ENCODE data around the gene WIPF3.

Gene WIPF3

DNA sequence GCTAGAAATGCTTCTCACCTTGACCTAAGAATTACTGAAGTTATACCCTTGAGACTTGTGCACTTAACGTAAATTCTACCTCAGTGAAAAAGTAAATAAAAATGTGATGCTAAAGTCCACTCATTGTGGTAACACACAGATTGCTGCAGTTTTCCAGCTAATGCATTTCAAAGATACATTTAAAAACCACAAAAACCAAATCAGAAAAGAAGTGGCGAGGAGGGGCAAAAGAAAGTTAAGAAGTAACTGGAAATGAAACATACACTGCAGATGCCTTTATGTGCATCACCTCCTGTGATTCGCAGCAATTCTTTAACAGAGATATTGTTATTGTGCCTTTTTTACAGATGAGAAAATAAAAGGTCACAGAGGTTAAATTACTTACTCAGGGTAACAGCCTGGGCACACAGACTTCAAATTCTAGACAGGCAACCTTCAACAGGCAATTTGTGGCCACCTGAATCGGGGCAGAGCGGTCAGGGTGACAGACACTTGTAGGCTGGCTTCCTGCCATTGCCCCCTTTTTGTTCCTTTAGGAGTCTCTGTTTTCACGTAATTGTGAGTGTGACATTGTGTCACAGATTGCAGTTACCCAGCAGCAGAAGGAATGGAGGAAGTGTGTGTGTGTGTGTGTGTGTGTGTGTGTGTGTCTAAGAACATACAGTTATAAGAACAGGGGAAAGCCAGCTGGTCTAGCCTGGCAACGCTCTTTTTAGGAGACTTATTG, 1.9 kb downstream of the WIPF3 start:
- DNase-seq (ENCODE audit: low read depth in 2 of 2), result no peak

DNA sequence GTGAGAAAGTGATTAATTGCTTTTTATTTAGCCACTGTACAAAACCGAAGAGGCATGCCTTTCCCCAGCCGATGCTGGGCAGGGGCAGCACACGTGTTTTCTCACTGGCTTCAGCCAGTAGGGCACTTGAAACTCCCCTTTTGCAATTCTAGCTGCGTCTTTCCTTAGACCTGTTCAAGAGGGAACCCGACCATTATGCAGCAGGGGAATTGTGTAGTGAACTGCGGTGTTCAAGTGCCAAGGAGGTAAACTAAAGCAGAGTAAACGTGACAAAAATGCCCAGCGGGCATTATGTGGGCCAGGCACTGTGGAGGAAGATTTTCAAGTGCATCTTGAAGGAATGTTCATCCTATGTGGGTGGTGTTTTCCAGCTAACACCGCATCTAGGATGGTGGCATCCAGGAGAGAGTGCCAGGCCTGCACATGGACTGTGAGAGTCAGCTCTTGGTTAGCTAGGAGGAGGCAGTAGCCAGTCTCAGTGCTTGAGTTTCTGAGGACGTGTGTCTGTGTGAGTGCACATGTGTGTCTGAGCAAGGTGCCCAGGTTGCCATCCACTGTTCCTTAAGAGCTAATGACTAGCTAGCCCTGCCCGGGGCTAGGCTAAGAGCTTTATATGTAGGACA, 3.3 kb downstream of the WIPF3 start:
- no peak for DNase-seq (ENCODE audit: low read depth in 2 of 2)

DNA sequence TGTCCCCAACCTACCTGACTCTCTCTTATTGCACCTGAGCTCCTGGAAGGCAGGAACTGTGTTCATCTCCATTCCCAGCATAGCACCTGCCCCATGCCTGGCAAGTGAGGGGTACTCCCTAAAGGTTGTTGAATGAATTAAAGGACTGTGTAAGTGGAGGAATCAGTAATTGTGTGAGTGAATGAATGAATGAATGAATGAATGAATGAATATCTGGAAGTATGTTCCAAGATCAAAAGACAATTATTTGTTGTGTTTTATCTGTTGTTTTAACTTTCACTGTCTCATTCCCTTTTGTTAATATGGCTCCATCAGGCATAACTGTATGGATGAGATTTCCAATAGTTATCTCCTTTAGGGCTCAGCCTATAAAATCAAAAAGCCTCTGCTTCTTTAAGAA, 4.0 kb downstream of the WIPF3 start:
- no peak for DNase-seq (ENCODE audit: low read depth in 2 of 2)

DNA sequence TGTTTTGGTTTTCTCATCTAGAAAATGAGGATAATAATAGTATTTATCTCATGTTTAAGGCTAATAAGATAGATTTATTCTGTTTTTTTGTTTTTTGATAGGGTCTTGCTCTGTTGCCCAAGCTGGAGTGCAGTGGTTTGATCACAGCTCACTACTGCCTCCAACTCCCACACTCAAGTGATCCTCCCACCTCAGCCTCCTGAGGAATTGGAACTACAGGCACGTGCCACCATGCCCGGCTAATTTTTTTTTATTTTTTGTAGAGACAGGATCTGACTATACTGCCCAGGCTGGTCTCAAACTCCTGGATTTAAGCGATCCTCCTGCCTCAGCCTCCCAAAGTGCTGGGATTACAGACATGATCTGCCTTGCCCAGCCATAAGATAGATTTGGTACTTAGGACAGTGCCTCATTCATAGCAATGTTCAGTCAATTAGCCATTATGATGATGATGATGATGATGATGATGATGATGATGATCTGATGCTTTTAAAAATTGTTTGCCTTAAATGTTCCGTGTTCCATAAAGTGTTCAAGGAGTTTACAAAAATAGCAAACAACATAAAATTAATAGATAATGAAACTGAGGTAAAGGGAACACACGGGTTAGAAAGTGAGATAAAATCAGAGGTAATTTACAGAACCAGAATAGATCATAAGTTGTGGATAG, 4.6 kb downstream of the WIPF3 start:
- no peak for DNase-seq (ENCODE audit: low read depth in 2 of 2)

DNA sequence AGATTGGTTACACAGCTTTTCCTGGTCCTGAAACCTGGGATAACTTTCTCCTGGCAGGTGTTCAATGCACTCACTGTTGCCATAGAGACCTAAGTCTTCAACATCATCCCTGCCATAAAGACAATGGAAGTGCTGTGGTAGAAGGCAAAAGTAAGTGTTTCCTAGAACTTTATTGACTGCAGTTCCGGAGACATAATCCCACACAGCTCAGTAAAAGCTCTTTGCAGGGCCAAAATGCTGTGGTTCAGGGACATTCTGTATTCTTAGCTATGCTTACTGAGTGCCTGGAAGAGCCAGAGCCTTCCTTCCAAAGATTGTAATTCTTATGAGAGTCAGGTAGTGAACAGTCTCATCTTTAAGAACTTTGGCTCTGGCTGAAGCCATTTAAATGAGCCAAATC, 5.3 kb downstream of the WIPF3 start:
- no peak for DNase-seq (ENCODE audit: low read depth in 2 of 2)

DNA sequence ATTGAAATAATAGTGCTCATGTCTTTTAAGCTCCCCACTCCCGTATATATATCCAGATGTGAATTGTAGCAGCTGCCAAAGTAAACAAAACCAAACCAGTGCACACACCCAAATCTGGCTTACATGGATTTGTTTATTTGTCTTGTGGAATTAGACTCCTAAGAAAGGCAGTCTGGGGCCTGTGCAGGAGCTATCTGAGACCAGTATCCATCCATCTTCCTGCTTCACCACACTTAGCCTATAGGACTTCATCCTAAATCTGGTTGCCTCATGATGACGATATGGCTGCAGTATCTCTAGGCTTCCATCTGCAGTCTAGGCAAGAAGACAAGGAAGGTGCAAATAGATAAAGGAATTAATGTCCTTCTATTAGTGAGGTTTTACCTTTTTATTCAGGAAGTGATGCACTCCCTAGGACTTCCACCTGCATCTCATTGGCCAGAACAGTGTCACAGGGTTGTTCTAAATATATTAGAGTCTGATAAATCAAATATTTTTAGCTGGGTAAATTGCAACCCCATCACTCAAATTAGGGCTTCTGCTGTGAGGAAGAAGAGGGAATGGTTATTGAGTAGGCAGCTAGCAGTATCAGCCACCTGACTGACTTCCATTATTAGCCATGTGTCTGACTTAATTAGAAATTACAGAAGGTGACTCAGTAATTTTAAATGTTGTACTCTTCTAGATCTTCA, 6.0 kb downstream of the WIPF3 start:
- no peak for DNase-seq (ENCODE audit: low read depth in 2 of 2)

DNA sequence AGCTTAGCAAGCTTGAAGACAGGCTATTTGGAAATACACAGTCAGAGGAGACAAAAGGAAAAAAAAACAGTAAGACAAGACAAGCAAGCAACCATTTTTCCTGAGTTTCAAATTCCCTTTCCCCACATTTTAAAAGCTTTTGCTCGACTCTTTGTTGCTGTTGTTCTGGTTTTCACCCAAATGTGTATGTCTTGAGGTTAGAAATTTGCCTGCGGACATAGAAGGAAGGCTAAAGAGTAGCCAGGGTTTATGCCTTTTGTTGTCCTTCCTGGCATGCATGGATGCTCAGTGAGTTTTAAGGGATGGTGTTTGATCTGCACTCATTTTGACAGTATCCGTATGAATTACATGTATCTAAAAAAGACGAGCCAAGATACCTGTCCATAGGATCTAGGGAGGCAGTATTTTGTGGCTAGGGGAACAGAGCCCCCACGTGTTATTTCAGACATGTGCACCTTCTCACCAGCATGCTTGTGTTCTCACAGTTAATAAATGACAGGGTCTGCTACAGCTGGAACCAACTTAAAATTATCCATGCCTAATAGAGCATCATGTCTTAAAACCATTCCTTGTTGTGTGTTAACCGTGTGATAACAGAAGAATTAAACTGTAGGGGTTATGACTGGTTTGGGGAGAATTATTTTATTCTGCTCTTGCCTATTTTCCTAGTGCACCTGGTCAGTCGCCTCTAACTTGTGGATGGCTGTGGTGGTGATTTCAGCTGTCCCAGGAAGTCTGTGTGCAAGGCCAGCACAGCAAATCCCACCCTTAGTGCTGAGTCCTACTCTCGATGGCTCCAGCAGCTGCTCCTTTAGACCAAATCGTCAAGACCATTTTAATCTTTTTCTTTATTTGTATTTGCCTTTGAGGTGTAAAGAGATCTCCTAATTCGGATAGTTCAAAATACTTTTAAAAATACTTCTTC, 9.1 kb downstream of the WIPF3 start:
- DNase-seq (ENCODE audit: low read depth in 2 of 2), result no peak

DNA sequence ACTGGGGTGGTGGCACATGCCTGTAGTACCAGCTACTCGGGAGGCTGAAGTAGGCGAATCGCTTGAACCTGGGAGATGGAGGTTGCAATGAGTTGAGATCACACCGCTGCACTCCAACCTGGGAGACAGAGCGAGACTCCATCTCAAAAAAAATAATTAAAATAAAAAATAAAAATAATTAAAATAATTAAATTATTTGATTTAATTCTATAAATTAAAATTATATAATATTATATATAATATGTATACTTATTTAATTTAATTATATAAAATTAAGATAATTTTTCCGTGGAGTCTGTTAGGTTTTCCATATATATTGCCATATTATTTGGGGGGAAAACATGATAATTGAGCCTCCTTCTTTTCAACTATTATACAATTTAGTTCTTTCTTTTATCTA, 12.0 kb downstream of the WIPF3 start:
- DNase-seq (ENCODE audit: low read depth in 2 of 2), result no peak

DNA sequence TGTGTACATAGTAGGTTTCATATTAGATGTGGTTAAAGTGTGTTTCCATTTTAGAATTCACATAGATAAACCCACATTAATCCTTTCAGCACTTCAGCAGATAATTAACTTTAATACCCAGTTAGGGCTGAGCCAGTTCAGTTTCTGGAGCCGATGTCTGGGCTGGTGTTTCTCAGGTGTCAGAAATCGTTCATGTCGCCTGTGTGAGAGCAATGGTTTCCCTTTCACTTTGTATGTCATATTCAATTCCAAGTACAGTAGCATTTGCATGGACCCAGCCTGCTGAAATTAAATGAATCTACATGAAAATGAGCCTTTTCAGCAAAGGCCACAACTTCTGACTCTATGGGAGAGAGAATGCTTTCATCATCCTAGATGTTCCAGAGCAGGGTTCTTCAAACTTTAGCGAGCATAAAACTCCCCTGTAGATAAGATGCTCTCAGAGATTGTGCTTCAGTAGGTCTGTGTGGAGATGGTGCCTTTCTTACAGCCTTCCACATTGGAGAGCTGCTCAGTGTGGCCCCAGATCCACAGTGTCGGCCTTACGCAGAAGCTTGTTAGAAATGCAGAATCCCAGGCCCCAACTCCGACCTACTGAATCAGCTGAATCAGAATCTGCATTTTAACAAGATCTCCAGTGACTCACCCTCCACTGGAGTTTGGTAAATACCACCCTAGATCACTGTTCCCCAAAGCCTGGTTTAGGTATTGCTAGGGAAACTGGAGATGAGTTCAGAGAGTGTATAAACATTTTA, 19.6 kb downstream of the WIPF3 start:
- no peak for DNase-seq (ENCODE audit: low read depth in 2 of 2)

DNA sequence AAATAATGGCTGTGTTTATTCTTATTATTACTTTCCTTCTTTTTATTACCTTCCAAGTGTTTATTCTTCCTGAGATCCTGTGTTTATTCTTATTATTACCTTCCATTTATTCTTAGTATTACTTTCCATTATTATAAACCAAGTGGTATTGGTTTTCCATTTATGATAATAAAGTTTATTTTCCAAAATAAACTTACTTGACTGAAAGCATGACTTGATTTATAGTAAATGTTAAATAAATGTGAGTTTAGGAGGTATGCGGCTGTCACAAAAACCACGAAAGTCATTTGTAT, 20.2 kb downstream of the WIPF3 start:
- DNase-seq (ENCODE audit: low read depth in 2 of 2), result no peak

DNA sequence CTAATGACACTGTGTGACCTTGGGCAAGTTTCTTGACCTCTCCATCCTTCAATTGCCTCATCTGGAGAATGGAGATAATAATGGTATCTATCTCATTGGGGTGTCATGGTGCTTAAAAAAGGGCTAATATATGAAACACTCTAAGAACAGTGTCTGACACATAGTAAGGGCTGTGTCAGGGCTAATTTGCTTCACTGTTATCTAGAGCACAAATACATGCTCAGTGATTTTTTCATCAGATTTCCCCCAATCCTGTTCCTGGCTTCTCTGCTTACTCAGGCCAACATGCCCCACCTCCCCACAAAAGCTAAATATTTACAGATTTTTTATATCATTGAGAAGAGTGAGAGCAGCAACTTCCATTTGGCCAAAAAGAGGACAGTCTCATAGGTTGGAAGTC, 20.6 kb downstream of the WIPF3 start:
- DNase-seq (ENCODE audit: low read depth in 2 of 2), result no peak

DNA sequence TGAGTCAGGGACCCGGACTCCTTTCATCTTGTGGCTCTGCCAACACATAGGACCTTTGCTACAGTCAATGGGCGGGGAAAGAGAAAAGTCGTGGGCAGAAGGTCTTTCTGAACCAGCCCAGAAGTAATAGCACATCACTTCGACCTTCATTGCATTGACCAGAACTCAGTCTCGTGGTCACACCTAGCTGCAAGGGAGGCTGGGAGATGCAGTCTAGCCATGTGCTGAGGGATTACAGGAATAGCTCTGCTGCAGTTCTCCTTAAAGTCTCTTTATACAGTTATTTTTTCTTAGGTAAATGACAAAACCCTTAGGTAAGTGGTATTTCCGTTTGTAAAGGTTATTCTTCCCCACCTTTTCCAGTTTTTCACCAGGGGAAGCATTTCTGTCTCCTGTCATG, 25.4 kb downstream of the WIPF3 start:
- DNase-seq (ENCODE audit: low read depth in 2 of 2), result no peak

DNA sequence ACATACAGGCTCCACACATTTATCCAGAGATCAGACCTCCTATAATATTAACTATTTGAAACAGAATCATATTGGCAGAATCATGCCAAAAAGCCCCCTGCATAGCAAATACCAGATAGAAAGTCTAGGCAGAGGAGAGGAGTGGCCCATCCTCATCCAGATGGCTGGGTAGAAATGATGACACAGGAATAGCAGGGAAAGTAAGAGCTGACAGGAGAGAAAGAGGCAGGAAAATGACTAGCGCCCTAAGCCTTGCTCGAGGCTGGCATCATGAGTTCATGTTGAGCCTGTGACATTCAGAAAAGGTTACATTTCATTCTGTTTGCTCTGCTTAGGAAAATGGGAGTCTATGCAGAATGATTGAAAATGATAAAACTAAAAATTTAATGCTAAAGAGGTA, 27.6 kb downstream of the WIPF3 start:
- DNase-seq (ENCODE audit: low read depth in 2 of 2), result no peak

DNA sequence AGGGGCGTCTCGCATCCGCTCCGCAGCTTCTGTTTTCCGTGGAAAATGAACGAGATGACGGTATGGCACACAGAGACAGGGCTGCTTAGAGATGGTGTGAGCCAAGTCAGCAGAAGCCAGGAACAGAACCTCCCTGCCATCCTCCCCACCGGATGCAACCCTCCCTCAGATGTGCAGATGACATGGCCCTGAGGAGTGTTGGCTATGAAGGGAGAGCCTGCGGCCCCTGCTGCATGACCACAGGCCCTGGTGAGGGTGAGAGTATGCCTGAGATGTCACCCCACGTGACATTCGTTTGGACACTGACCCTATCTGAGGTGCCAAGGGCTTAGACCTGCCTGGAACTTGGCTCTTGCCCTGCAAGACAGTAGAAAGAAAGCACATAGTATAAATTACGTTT, 29.4 kb downstream of the WIPF3 start:
- no peak for DNase-seq (ENCODE audit: low read depth in 2 of 2)

DNA sequence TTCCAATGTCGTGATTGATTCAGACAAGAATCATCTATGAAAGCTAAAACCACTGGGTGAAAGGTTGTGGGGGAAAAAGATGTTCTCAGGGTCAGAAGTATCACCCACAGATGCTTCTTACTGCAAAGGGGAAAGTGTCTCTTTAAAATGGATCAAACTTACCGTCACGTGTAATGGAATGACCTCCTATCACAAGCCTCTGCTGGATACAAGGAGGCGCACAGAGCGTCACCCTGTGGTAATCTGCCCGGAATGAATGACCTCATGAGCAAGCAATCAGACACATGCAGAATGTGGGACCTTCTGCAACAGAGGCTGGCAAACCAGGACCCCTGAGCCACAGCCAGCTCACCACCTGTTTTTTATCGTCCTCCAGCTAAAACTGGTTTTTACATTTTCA, 33.0 kb downstream of the WIPF3 start:
- DNase-seq (ENCODE audit: low read depth in 2 of 2), result no peak

DNA sequence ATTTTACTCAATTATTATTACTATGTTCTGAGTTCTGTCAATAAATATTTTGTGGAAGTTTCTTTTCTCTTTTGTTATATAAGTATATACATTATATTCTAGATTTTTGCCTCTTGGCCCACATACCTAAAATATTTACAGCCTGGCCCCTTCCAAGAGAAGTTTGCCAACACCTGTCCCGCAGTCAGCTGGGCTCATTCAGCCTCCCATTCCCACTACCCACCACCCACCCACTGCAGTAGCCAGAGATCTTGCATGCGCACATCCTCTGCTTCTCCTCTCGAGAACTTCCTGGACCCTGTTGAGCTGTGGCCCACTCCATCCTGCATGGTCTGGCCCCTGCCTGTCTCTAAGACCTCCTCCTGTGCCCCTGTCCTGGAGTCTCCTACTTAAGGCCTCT, 33.6 kb downstream of the WIPF3 start:
- no peak for DNase-seq (ENCODE audit: low read depth in 2 of 2)

DNA sequence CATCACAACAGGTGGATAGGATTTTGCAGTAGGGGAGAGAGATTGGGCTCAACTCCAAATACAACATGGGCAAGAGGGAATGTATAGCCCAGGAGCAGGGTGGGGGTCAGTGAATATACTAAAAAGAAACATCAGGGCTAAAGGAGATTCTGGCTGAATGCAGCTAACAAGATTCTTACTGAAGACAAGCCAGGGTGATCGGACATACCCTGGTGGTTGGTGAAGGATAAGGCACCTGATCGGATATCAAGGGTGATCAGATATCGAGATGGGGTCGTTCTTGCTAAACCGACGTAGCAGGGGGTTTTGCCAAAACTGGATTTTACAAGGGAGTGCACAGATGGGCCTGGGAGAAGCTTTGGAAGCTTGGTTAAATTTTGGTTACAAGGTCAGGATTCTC, 34.4 kb downstream of the WIPF3 start:
- DNase-seq (ENCODE audit: low read depth in 2 of 2), result no peak

DNA sequence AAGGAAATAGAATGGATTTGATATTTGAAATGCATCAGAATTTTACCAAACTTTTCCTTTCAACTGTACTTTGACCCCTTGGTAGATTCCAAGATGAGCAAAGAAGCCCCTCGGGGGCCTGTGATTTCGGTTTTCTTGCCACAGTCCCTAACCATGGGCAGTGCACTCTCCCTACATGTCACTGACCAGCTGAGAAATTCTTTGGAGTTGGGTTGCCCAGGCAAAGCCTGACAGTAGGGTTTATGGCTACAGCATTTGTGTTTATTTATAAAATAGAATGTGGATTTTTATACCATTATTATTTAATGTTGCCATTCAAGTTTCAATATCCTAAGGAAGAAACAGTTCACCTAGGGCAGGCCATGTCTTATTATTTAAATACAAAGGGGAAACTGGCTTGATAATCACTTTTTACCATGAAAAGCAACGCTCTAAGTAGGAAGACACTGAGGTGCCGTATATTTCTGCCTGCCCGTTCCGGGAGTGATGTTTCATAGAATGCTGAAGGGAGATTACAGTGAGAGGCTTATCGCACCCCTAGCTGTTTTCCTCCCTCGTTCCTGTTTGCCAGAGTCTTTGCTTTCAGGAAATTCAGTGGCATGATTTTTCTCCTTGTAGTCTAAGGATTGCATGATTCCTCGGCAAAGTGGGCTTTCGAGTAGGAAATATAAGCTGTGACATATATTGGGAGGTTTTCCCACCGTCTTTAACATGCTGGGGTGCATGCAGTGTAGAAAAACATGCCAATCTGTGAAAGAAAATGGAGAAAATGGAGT, 35.8 kb downstream of the WIPF3 start:
- DNase-seq (ENCODE audit: low read depth in 2 of 2), result no peak

DNA sequence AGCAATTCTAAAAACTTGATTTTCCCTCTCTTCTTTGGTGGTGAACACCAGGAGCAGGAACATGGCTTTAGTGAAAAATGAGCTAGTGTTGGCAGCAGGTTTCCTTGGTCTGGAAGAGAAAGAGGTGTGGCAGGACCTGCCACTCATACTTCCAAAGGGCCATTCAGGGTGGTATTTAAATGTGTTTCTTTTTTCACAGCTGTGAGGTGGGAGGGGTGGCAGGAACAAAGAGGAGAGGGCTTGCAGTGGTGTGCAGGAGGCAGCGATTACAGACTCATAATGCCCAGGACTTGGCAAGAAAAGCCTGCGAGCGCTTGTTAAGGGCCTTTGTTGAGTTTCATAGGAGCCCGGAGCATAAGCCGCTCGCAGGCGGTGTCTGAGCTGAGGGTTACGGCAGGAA, 36.8 kb downstream of the WIPF3 start:
- DNase-seq (ENCODE audit: low read depth in 2 of 2), result no peak

DNA sequence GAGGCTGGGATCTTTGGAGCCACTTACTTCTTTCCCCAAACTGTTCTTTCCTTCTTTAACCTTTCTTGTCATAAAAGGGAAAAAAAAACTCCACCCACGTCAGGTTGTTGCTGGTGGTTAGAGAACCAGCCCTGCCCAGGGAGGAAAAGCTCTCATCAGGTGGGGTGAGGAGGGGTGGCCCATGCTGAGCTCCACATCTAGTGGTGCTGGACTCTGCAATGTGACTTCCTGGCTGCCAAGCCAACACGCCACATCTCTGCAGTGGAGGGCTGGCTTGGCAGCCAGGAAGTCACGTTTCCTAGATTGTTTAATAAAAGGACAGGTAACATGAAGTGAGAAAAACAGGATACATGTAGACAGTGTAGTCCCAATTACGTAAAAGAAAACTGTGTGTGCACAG, 37.4 kb downstream of the WIPF3 start:
- no peak for DNase-seq (ENCODE audit: low read depth in 2 of 2)

Measured in stimulated activated CD8-positive, alpha-beta memory T cell treated with anti-CD3 and anti-CD28 coated beads, Interleukin-7, amount 100 ng/mL, for 1 hour (primary cell).